ENCODE data around the gene PRG3. TPM values are rescaled to one million over a fixed set of nuclear protein-coding genes. Genes with fewer than 3 reads are reported as not detected.

PRG3 gene
- total and polyA plus RNA-seq, 2 experiments from 2014 or later: not detected

DNA sequence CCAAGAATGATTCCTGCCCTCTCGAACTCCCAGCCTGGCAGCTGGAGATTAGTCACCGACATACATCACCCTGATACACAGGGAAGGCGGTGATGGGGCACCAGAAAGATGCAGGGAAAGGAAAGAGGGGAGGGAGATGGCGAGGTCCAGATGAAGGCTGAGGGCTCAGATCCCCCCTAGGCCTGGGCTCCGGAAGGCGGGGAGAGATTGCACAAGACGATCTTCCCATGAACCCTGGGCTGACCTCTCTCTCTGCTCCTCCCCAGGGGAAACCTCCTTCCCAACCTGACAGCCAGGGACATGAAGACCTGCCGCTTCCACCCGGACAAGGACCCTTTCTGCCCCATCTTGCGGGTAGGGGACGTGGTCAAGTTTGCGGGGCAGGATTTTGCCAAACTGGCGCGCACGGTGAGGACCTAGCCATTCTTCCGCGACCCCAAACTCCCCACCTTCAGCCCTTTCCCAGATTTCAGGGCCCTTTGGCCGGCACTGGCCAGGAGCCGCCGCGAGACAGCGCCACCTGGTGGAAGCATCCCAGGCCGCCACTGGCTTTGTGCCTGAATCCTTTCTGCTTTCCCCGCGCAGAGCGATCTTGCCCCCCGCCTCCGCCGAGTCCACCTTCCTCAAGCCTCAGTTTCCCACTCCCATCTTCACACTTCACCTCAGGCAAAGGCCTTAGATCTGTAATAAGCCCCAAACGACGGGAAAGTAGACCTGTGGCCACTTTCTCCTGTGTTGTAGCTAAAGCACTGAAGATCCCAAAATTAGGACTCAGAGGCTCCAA lies 31.3 kb downstream of the PRG3 start:
- peaks cover 15% of the 10 kb centered on the region for H3K4me1 ChIP-seq (ENCODE audit: low read depth)
- H3K4me3 ChIP-seq: no peak overlapping the region
- no peaks in the 10 kb centered on the region for H3K36me3 ChIP-seq
- H3K9me3 ChIP-seq (ENCODE audit: low read depth): no peaks in the 10 kb centered on the region
- TF ChIP-seq, protein P1, sequence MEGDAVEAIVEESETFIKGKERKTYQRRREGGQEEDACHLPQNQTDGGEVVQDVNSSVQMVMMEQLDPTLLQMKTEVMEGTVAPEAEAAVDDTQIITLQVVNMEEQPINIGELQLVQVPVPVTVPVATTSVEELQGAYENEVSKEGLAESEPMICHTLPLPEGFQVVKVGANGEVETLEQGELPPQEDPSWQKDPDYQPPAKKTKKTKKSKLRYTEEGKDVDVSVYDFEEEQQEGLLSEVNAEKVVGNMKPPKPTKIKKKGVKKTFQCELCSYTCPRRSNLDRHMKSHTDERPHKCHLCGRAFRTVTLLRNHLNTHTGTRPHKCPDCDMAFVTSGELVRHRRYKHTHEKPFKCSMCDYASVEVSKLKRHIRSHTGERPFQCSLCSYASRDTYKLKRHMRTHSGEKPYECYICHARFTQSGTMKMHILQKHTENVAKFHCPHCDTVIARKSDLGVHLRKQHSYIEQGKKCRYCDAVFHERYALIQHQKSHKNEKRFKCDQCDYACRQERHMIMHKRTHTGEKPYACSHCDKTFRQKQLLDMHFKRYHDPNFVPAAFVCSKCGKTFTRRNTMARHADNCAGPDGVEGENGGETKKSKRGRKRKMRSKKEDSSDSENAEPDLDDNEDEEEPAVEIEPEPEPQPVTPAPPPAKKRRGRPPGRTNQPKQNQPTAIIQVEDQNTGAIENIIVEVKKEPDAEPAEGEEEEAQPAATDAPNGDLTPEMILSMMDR (IDR thresholded peaks at IDR 0.05; ENCODE audit: low read depth, low read length): peak; percentile 87
- DNase-seq (ENCODE audit: low read depth in 1 of 2, low spot score in 1 of 2): peak; percentile 59 to 76
- H3K27me3 ChIP-seq: no peaks in the 10 kb centered on the region
- H3K27ac ChIP-seq: no peak overlapping the region

DNA sequence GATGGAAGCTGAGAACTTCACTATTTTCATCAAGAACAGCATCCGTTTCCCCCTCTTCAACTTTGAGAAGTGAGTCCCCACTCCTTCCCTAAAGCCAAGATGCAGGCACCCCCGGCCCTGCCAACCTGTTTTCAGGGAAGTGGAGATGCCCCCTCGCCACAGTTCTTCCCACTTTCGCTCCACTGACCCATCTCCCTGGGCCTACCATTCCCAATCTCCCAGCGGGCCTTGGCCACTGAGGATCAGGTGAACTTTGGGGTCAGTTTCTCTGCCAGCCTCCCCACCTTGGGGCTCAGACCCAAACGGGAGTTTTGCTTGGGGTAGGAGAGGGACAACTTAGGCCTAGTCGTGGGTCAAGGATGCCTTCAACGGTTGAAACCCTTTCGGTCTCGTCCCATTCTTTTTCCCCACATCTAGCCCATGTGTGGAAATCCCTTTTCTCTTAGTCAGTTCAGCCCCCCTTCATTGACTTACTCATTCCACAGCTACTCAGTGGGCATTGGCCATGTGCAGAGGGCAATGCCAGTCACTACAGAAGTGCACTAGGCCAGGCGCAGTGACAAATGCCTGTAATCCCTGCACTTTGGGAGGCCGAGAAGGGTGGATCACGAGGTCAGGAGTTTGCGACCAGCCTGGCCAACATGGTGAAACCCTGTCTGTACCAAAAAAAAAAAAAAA lies 32.2 kb downstream of the PRG3 start:
- Histone ChIP-seq H3K36me3 (no peaks in the 10 kb centered on the region), H3K4me3 (no peak overlapping the region), H3K27ac (no peak overlapping the region), H3K9me3 (ENCODE audit: low read depth) (no peaks in the 10 kb centered on the region), H3K27me3 (no peaks in the 10 kb centered on the region), H3K4me1 (ENCODE audit: low read depth) (peaks cover 14% of the 10 kb centered on the region)
- TF ChIP-seq, protein P1 (IDR thresholded peaks at IDR 0.05; ENCODE audit: low read depth, low read length): no peak
- DNase-seq (ENCODE audit: low read depth in 1 of 2, low spot score in 1 of 2): no peak

DNA sequence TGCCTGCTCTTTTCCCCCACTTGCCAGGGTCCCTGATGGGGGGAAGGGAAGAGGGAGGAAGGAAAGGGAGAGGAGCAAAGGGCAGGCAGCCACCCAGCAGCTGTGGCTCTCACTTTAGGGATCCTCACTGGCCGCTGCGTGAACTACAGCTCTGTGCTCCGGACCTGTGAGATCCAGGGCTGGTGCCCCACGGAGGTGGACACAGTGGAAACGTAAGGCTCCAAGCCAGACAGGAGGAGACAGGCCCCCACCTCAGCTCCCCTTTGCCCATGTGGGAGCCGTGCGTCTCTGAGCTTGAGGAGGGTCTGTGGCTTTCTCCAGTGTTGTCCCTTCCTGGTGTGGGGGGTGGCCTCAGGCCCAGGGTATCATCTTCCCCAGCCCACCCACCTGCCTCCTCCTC lies 32.9 kb downstream of the PRG3 start:
- Histone ChIP-seq H3K27ac (no peak overlapping the region), H3K36me3 (no peaks in the 10 kb centered on the region), H3K4me1 (ENCODE audit: low read depth) (peaks cover 15% of the 10 kb centered on the region), H3K9me3 (ENCODE audit: low read depth) (no peaks in the 10 kb centered on the region), H3K4me3 (no peak overlapping the region), H3K27me3 (no peaks in the 10 kb centered on the region)
- TF ChIP-seq, protein P1 (IDR thresholded peaks at IDR 0.05; ENCODE audit: low read depth, low read length): no peak
- DNase-seq (ENCODE audit: low read depth in 1 of 2, low spot score in 1 of 2): no peak

DNA sequence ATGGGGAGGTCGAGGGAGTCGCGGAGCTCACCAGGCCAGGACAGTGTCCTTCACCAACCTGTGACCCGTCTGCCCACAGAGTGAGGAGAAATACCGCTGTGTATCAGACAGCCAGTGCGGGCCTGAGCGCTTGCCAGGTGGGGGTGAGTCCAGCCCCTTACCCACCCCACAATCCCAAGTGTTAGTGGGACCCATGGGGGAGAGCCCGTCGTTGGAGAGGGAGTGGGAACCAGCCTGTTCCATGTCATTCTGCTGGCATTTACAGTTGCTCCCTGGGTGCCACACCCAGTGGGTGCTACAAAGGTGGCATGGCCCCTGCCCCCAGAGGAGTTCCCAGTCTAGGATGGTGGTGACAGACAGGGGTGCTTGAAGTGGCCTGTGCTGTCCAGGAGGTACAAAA lies 33.6 kb downstream of the PRG3 start:
- Histone ChIP-seq H3K36me3 (no peaks in the 10 kb centered on the region), H3K9me3 (ENCODE audit: low read depth) (no peaks in the 10 kb centered on the region), H3K4me1 (ENCODE audit: low read depth) (peaks cover 22% of the 10 kb centered on the region), H3K27me3 (no peaks in the 10 kb centered on the region), H3K4me3 (no peak overlapping the region), H3K27ac (no peak overlapping the region)
- no peak for DNase-seq (ENCODE audit: low read depth in 1 of 2, low spot score in 1 of 2)
- TF ChIP-seq, protein P1 (IDR thresholded peaks at IDR 0.05; ENCODE audit: low read depth, low read length): no peak

DNA sequence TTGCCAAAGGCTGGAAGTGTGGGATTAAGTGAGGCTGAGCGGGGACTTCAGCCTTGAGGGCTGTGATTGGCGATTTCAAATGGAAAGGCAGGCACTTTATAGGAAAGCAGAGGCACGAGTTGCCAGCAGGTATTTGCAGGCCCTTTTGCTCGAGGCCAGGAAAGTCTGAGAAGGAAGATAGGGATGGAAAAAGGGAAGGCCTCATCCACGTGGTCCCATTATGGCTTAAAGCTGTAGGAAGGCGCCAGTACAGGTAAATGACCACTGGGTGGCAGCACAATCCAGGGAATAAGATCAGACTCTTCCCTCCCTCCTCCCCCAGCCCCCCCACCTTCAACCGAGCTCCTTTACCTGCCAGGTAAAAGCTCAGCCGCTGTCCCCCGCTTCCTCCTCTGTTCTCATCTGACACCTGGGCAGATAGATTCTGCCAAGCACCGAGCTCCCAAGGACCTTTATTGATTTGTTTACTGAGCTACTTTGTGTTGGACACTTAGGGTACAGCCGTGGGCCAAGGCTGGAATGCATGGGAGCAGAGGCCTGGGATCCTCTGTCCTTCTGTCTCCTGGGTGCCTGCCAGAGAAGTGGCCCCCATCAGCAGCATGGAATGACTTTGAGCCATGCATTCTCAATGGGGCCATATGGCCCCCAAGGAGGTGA lies 35.3 kb downstream of the PRG3 start:
- no peaks in the 10 kb centered on the region for H3K36me3 ChIP-seq
- peaks cover 22% of the 10 kb centered on the region for H3K4me1 ChIP-seq (ENCODE audit: low read depth)
- no peak overlapping the region for H3K4me3 ChIP-seq
- no peaks in the 10 kb centered on the region for H3K9me3 ChIP-seq (ENCODE audit: low read depth)
- peak; percentile 76 to 79 for DNase-seq (ENCODE audit: low read depth in 1 of 2, low spot score in 1 of 2)
- TF ChIP-seq, protein P1 (IDR thresholded peaks at IDR 0.05; ENCODE audit: low read depth, low read length): peak; percentile 58
- H3K27ac ChIP-seq: no peak overlapping the region
- H3K27me3 ChIP-seq: no peaks in the 10 kb centered on the region

Measured in cardiac muscle cell (in vitro differentiated cells and primary cell).